Thyroid gland (tissue), 4 donors: ENCODE measurements around the gene SHF.

ENCODE experiments used
- CTCF ChIP-seq, 6 experiments: fragments of 200-600 bp in 3 of 6; fragments of 450-650 bp in 3 of 6; sonication (generic) in 3 of 6; IDR thresholded peaks; one replicate each; pipeline ENCODE4 v1.5.1; 2016 to 2019; ENCODE audit warnings: antibody characterized with exemption in 6 of 6, mild to moderate bottlenecking in 2 of 6, inconsistent platforms in 1 of 6, moderate library complexity in 1 of 6
- POLR2A ChIP-seq, 2 donors: fragments of 450-650 bp; IDR thresholded peaks; one replicate each; pipeline ENCODE4 v1.6.1; 2017; ENCODE audit warnings: antibody characterized with exemption in 2 of 2, mild to moderate bottlenecking in 2 of 2, moderate library complexity in 1 of 2

- TF ChIP-seq POLR2A (IDR thresholded peaks at IDR 0.05) (no peak), CTCF (IDR thresholded peaks at IDR 0.05) (no peak)
Measured at GRCh38 chr15:45169608-45170480, 17.9 kb downstream of the SHF start.
